GM12875 (cell line): Measurements from ENCODE around the gene NCOR1.
"Not testable (repeated sequence)": the region's sequence is repeated elsewhere in the genome, so short reads cannot be mapped to it uniquely, and the experiment has no call there.

ENCODE experiments used
- H3K4me3 ChIP-seq: one replicate; pipeline ENCODE4 v1.5.1; 2011; ENCODE audit warnings: low read depth, low read length, control low read depth
- CTCF ChIP-seq: IDR thresholded peaks from 2 replicates; pipeline ENCODE4 v1.5.1; 2011; ENCODE audit warnings: low read depth, mild to moderate bottlenecking, control low read depth, inconsistent platforms, low read length, moderate library complexity, borderline replicate concordance; ENCODE audit not compliant: insufficient read depth

The NCOR1 gene

GRCh38 chr17:16214190-16215001 lies 938 bp downstream of the NCOR1 start:
- no peak for TF ChIP-seq CTCF
- H3K4me3 ChIP-seq, result peak overlapping the region; percentile 95

DNA sequence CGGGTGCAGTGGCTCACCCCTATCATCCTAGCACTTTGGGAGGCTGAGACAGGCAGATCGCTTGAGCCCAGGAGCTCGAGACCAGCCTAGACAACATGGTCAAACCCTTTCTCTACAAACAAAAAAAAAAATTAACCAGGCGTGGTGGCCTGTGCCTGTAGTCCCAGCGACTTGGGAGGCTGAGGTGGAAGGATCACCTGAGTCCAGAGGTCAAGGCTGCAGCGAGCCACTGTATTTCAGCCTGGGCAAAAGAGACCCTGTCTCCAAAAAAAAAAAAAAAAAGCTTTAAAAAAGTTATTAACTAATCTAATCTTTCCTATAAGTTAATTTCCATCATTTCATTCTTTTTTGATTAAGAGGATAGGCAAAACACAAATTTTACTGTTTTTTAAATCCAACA lies 2.5 kb downstream of the NCOR1 start:
- TF ChIP-seq CTCF, result no peak

GRCh38 chr17:16211590-16211989 lies 3.7 kb downstream of the NCOR1 start:
- H3K4me3 ChIP-seq, result no peak overlapping the region
- TF ChIP-seq CTCF, result no peak

More for the DNA sequence above, 2.5 kb downstream of the NCOR1 start:
- H3K4me3 ChIP-seq, result no peak overlapping the region

DNA sequence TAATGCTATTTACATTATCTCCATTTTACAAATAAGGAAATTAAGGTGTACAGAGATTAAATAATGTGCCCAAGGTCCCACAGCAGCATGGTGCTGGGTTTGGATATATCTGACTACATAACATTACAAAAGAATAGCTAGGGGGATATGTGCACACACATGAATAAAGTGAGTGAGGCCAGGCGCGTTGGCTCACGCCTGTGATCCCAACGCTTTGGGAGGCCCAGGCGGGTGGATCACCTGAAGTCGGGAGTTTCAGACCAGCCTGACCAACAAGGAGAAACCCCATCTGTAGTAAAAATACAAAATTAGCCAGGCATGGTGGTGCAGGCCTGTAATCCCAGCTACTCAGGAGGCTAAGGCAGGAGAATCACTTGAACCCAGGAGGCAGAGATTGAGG lies 10.6 kb downstream of the NCOR1 start:
- not testable (repeated sequence) for H3K4me3 ChIP-seq

GRCh38 chr17:16202554-16203500 lies 12.5 kb downstream of the NCOR1 start:
- H3K4me3 ChIP-seq, result not testable (repeated sequence)

- not testable (repeated sequence) for H3K4me3 ChIP-seq
Observed at GRCh38 chr17:16201693-16202131, 13.6 kb downstream of the NCOR1 start.

GRCh38 chr17:16199093-16199492 lies 16.2 kb downstream of the NCOR1 start:
- no peak overlapping the region for H3K4me3 ChIP-seq
- TF ChIP-seq CTCF, result no peak

DNA sequence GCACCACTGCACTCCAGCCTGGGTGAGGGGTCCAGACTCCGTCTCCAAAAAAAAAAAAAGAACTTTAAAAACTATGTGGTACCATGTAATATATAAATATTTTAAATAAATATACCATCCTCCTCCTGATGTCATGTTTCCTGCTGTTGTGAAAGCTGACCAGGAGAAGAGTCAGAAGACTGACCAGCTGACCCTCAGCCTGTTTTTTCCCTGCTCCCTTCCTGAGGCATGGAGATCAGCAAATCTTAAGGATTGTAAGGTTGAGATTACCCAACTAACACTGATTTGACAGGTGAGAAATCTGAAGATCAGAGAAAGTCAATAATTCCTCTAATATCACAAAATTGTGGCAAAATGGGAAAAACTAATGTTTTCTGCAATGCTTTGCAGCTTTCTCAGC lies 18.1 kb downstream of the NCOR1 start:
- H3K4me3 ChIP-seq, result no peak overlapping the region
- no peak for TF ChIP-seq CTCF

GRCh38 chr17:16194307-16194835 lies 21.0 kb downstream of the NCOR1 start:
- not testable (repeated sequence) for H3K4me3 ChIP-seq
